Progenitor cell of endocrine pancreas (in vitro differentiated cells): ENCODE results near the gene IRF2. TPM values are rescaled to one million over a fixed set of nuclear protein-coding genes. Genes with fewer than 3 reads are reported as not detected.

Experiments used
- DNase-seq: peaks from one replicate; pipeline ENCODE4 v3.0.0; 2021; ENCODE audit warnings: low spot score; ENCODE audit not compliant: unreplicated experiment
- H3K27ac Mint-ChIP-seq: 2 replicates; pipeline ENCODE4 v1.8.0; 2021; ENCODE audit warnings: mild to moderate bottlenecking, moderate library complexity, mixed read lengths
- H3K27me3 Mint-ChIP-seq: 2 replicates; pipeline ENCODE4 v1.8.0; 2021; ENCODE audit warnings: mixed read lengths
- H3K36me3 Mint-ChIP-seq: 2 replicates; pipeline ENCODE4 v1.8.0; 2022; ENCODE audit warnings: mixed read lengths; ENCODE audit not compliant: insufficient read depth
- H3K4me1 Mint-ChIP-seq: 2 replicates; pipeline ENCODE4 v1.8.0; 2021; ENCODE audit warnings: low read depth, mixed read lengths
- H3K4me3 Mint-ChIP-seq: 2 replicates; pipeline ENCODE4 v1.8.0; 2021; ENCODE audit warnings: low read depth, mild to moderate bottlenecking, moderate library complexity, mixed read lengths
- H3K9me3 Mint-ChIP-seq: 2 replicates; pipeline ENCODE4 v1.8.0; 2021; ENCODE audit warnings: low read depth, mixed read lengths
- total RNA-seq: library from RNA; stranded (reverse); gene quantifications from 2 replicates; pipeline ENCODE4 v1.2.1, GENCODE V29; 2021
- TF ChIP-seq, protein P1 (sequence below): fragments of 200-600 bp; sonication (generic); IDR thresholded peaks from one replicate; pipeline ENCODE4 v1.5.0; 2021; ENCODE audit warnings: antibody characterized with exemption, mild to moderate bottlenecking; ENCODE audit not compliant: unreplicated experiment

The IRF2 gene
- total RNA-seq, 1 donor from 2014 or later: 19.1 TPM

DNA sequence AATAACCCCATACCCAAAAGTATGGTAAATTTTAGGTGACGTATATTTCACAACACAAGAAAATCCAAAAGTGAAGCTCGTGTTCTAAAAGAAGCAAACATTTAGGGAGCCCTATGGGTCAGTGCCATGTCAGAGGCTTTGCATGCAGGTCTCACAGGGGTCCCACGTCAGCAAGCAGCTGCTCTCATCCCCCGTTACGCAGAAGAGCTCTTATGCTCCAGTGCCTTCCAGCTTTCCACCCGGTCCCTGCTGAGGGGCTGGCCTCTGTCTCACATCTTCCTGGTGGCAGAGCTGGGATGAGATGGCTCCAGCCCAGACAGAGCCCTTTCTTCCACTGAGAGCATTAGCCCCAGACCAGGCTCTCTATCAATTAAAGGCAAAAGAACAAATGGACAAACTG is 82.0 kb downstream of the IRF2 start:
- H3K27me3 Mint-ChIP-seq: no peaks in the 10 kb centered on the region
- DNase-seq: no peak
- H3K27ac Mint-ChIP-seq: no peak overlapping the region
- H3K4me1 Mint-ChIP-seq: peaks cover 3% of the 10 kb centered on the region
- TF ChIP-seq, protein P1, sequence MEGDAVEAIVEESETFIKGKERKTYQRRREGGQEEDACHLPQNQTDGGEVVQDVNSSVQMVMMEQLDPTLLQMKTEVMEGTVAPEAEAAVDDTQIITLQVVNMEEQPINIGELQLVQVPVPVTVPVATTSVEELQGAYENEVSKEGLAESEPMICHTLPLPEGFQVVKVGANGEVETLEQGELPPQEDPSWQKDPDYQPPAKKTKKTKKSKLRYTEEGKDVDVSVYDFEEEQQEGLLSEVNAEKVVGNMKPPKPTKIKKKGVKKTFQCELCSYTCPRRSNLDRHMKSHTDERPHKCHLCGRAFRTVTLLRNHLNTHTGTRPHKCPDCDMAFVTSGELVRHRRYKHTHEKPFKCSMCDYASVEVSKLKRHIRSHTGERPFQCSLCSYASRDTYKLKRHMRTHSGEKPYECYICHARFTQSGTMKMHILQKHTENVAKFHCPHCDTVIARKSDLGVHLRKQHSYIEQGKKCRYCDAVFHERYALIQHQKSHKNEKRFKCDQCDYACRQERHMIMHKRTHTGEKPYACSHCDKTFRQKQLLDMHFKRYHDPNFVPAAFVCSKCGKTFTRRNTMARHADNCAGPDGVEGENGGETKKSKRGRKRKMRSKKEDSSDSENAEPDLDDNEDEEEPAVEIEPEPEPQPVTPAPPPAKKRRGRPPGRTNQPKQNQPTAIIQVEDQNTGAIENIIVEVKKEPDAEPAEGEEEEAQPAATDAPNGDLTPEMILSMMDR: no peak
- no peaks in the 10 kb centered on the region for H3K9me3 Mint-ChIP-seq
- H3K36me3 Mint-ChIP-seq: peaks cover 40% of the 10 kb centered on the region
- no peak overlapping the region for H3K4me3 Mint-ChIP-seq

DNA sequence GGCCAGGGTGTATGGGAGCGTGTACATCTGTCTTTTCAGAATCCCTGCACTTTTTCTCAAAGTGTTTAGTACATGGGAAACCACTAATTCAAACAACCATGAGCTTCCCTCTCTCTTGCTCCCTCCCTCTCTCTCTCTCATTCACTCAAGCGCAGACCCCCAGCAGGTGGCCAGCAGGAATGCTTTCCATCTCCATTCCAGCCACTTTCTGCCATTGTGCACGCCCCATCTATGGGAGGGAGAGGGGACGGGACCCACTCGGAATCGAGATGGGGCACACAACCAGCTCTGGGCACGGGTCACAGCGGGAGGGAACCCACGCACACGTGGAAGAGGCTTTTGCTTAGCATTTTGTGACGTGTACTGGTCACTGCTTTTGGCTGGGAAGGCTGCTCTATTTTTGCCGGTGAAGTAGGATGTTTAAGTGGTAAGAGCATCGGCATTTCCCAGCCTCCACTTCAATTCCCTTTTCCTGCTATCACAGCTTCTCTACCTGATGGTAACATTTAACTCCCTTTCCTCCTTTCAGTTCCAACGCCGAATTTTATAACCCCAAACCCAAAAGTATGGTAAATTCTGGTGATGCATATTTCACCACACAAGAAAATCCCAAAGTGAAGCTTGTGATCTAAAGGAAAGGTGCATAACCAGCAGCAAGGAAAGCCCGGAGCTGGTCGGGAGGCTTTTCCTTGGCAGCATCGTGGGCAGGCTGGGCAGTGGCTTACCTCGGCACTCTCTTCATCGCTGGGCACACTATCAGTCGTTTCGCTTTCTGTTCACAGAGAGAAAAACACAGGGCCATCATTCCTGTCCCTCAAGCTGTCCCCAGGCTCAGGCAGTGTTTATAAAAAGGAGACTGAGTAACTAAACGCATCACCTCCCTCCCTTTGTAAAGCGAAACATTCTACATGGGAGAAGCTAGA is 84.1 kb downstream of the IRF2 start:
- Mint-ChIP-seq H3K4me3 (no peak overlapping the region), H3K4me1 (peaks cover 11% of the 10 kb centered on the region), H3K27me3 (no peaks in the 10 kb centered on the region), H3K27ac (no peak overlapping the region), H3K9me3 (no peaks in the 10 kb centered on the region), H3K36me3 (peaks cover 37% of the 10 kb centered on the region)
- TF ChIP-seq, protein P1: no peak
- no peak for DNase-seq

DNA sequence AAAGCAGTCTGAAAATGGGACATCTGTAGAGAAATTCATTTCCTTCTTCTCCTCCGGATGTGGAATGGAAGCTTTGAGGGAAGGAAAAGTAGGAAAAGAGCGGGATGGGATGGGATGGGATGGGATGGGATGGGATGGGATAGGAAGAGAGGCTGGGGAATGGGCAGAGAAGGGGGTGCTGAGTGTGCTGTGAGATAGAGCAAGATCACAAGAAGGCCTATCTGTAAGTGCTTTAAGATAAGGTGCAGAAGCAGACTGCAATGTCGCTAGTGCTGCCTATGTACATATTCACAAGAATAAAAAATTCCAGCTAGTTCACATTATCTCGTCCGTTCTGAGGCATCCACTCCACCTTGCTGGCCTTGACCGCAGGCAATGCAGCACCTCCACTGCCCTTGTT is 86.2 kb downstream of the IRF2 start:
- no peak overlapping the region for H3K27ac Mint-ChIP-seq
- TF ChIP-seq, protein P1: no peak
- H3K9me3 Mint-ChIP-seq: no peaks in the 10 kb centered on the region
- H3K4me3 Mint-ChIP-seq: no peak overlapping the region
- peaks cover 31% of the 10 kb centered on the region for H3K4me1 Mint-ChIP-seq
- no peaks in the 10 kb centered on the region for H3K27me3 Mint-ChIP-seq
- no peak for DNase-seq
- peaks cover 29% of the 10 kb centered on the region for H3K36me3 Mint-ChIP-seq

DNA sequence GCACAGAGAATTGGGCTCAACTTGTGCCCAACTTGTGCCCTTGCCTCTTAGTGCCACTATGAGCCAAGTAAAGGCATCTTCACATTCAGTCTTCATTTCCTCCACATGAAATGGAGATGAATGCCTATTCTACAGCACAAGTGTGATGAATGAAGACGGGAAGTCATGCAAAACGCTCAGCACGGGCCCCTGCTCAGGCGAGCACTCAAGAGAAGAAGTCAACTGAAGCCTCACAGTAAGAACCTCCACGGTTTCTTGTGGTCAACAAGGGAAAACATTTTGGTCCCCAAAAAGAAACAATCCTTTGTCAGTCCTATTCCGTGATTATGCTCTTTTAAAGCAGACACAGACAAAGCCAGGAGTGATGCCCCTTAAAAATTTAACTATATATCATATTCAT is 87.0 kb downstream of the IRF2 start:
- DNase-seq: no peak
- no peaks in the 10 kb centered on the region for H3K27me3 Mint-ChIP-seq
- TF ChIP-seq, protein P1: no peak
- H3K4me3 Mint-ChIP-seq: no peak overlapping the region
- peaks cover 38% of the 10 kb centered on the region for H3K4me1 Mint-ChIP-seq
- H3K9me3 Mint-ChIP-seq: no peaks in the 10 kb centered on the region
- peaks cover 24% of the 10 kb centered on the region for H3K36me3 Mint-ChIP-seq
- H3K27ac Mint-ChIP-seq: no peak overlapping the region

DNA sequence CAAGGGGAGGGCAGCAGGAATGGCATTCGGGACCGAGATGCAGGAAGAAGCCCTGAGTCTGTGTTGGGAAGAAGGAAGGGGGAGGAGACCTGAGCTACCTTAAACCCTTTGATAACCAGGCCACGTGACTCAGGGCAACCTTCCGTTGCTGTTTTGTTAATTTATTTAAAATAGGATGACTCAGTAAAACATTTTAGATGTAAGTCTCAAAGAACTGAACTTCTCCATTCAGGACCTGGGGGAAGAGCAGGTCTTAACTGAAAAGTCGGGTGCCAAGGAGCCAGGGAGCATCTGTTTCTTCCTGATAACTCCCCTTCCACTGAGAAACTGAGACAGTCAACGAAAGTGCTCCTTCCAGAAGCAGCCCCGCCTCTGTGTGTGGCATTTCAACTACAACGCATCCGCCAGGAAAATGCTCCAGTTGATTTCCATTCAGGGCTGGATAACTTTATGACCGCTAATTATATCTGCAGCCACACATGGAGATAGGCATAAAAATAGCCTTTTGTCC is 88.0 kb downstream of the IRF2 start:
- TF ChIP-seq, protein P1: no peak
- Mint-ChIP-seq H3K27ac (no peak overlapping the region), H3K9me3 (no peaks in the 10 kb centered on the region), H3K27me3 (no peaks in the 10 kb centered on the region), H3K36me3 (peaks cover 18% of the 10 kb centered on the region), H3K4me3 (no peak overlapping the region), H3K4me1 (peaks cover 43% of the 10 kb centered on the region)
- no peak for DNase-seq
